ENCODE measurements around the gene GSTO2. TPM values are rescaled to one million over a fixed set of nuclear protein-coding genes. Genes with fewer than 3 reads are reported as not detected.

Gene GSTO2
- total and polyA plus RNA-seq, 2 experiments from 2014 or later: 0.37 to 2.5 TPM

GRCh38 chr10:104230490-104230889, 38.5 kb upstream of the GSTO2 start:
- Histone ChIP-seq H3K4me2 (no peak overlapping the region), H3K4me3 (no peak overlapping the region), H4K20me1 (ENCODE audit: insufficient read depth, poor library complexity, severe bottlenecking) (no peaks in the 10 kb centered on the region), H3K79me2 (no peaks in the 10 kb centered on the region), H3K4me1 (ENCODE audit: insufficient read depth) (no peaks in the 10 kb centered on the region), H3K27ac (no peak overlapping the region), H3K9me2 (replicated peaks; ENCODE audit: insufficient read depth) (no peaks in the 10 kb centered on the region), H3K36me3 (replicated peaks; ENCODE audit: insufficient read depth, low read depth) (no peaks in the 10 kb centered on the region), H3K9me3 (ENCODE audit: low read depth) (no peaks in the 10 kb centered on the region), H2AFZ (no peak overlapping the region), H3K27me3 (no peaks in the 10 kb centered on the region)
- DNase-seq (ENCODE audit: low spot score): no peak
- TF ChIP-seq CTCF (IDR thresholded peaks at IDR 0.05; ENCODE audit: poor library complexity): no peak
- no peak for TF ChIP-seq EZH2 (IDR thresholded peaks at IDR 0.05; ENCODE audit: borderline replicate concordance)
- no peak for TF ChIP-seq EZH2phosphoT487 (IDR thresholded peaks at IDR 0.05; ENCODE audit: low read depth, severe bottlenecking, unreplicated experiment)
- 93% methylated on average over 4 of the region's 4 CpGs for WGBS (ENCODE audit: low lambda C conversion rate, missing lambda C conversion rate)

- TF ChIP-seq EZH2phosphoT487 (IDR thresholded peaks at IDR 0.05; ENCODE audit: low read depth, severe bottlenecking, unreplicated experiment) (no peak), EZH2 (IDR thresholded peaks at IDR 0.05; ENCODE audit: borderline replicate concordance) (no peak), CTCF (IDR thresholded peaks at IDR 0.05; ENCODE audit: poor library complexity) (no peak)
- Histone ChIP-seq H3K4me1 (ENCODE audit: insufficient read depth) (no peaks in the 10 kb centered on the region), H3K27me3 (no peaks in the 10 kb centered on the region), H3K9me3 (ENCODE audit: low read depth) (no peaks in the 10 kb centered on the region), H3K4me3 (peak within 1 kb of the TSS; percentile 41), H3K36me3 (replicated peaks; ENCODE audit: insufficient read depth, low read depth) (no peaks in the 10 kb centered on the region), H2AFZ (peak within 1 kb of the TSS; percentile 84), H3K79me2 (no peaks in the 10 kb centered on the region), H3K4me2 (peak within 1 kb of the TSS; percentile 83), H4K20me1 (ENCODE audit: insufficient read depth, poor library complexity, severe bottlenecking) (no peaks in the 10 kb centered on the region), H3K9me2 (replicated peaks; ENCODE audit: insufficient read depth) (no peaks in the 10 kb centered on the region), H3K27ac (peak within 1 kb of the TSS; percentile 36)
- WGBS (ENCODE audit: low lambda C conversion rate, missing lambda C conversion rate): under 1% methylated on average over 48 of the region's 60 CpGs
- DNase-seq (ENCODE audit: low spot score): peak; percentile 97
Observed at GRCh38 chr10:104231784-104232612, 37.0 kb upstream of the GSTO2 start, which contains the start of gene CFAP43. Gene CFAP43, minus strand, starts transcription at chr10:104232364. Its CDS starts 118 bp downstream, at chr10:104232246.

- DNase-seq (ENCODE audit: low spot score): no peak
- TF ChIP-seq CTCF (IDR thresholded peaks at IDR 0.05; ENCODE audit: poor library complexity): no peak
- H4K20me1 ChIP-seq (ENCODE audit: insufficient read depth, poor library complexity, severe bottlenecking): no peaks in the 10 kb centered on the region
- H3K4me1 ChIP-seq (ENCODE audit: insufficient read depth): no peaks in the 10 kb centered on the region
- no peaks in the 10 kb centered on the region for H3K27me3 ChIP-seq
- peak overlapping the region; percentile 78 for H3K4me2 ChIP-seq
- H3K4me3 ChIP-seq: peak overlapping the region; percentile 35
- H3K9me3 ChIP-seq (ENCODE audit: low read depth): no peaks in the 10 kb centered on the region
- no peaks in the 10 kb centered on the region for H3K36me3 ChIP-seq (replicated peaks; ENCODE audit: insufficient read depth, low read depth)
- H3K79me2 ChIP-seq: no peaks in the 10 kb centered on the region
- 35% methylated on average over 20 of the region's 20 CpGs for WGBS (ENCODE audit: low lambda C conversion rate, missing lambda C conversion rate)
- H3K27ac ChIP-seq: no peak overlapping the region
- H3K9me2 ChIP-seq (replicated peaks; ENCODE audit: insufficient read depth): no peaks in the 10 kb centered on the region
- H2AFZ ChIP-seq: peak overlapping the region; percentile 84
Observed at GRCh38 chr10:104232613-104233102, 36.3 kb upstream of the GSTO2 start.

Data from hepatocyte (in vitro differentiated cells).